MV-4-11 (cell line): ENCODE measurements around the gene ATP11A.
"Not testable (repeated sequence)": the region's sequence is repeated elsewhere in the genome, so short reads cannot be mapped to it uniquely, and the experiment has no call there.

ENCODE experiments used
- DNase-seq: peaks from one replicate; lab custom pipeline; 2025; lab: John Stamatoyannopoulos, UW

ATP11A gene

DNA sequence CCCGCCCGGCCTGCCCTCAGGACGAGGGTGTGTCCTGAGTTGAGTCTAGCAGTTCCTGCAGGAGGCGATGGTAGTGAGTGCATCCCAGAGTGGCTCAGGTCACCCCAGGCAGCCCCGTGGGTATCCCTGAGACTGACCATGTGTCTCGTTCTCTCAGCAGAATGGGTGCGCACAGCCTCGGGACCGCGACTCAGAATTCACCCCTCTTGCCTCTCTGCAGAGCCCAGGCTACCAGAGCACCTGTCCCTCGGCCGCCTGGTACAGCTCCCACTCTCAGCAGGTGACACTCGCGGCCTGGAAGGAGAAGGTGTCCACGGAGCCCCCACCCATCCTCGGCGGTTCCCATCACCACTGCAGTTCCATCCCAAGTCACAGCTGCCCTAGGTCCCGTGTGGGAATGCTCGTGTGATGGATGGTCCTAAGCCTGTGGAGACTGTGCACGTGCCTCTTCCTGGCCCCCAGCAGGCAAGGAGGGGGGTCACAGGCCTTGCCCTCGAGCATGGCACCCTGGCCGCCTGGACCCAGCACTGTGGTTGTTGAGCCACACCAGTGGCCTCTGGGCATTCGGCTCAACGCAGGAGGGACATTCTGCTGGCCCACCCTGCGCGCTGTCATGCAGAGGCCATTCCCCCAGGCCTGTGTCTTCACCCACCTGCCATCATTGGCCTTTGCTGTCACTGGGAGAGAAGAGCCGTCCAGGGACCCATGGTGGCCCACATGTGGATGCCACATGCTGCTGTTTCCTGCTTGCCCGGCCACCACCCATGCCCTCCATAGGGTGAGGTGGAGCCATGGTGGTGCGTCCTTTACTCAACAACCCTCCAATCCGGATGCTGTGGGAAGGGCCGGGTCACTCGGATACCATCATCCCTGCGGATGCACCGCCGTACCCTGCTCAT is 192.1 kb downstream of the ATP11A start:
- DNase-seq = no peak

DNA sequence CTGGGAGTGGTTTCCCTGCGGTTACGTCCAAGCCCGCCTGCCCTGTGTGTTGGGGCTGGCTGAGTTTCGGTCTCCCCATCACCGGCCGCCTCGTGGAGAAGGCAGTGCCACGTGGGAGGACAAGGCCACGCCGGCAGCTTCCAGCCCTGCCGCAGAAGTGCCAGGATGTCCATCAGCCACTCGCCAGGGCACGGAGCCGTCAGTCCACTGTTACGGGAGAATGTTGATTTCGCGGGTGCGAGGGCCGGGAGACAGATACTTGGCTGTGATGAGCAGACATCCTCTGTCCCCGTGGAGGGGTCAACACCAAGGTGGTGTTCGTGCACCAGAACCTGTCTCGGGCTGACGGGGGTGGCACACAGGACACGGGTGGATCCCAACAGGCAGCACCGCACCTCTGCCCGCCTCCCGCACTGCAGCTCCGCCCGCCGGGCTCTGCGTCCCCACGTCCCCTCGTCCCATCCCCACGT is 192.8 kb downstream of the ATP11A start:
- DNase-seq = no peak

DNA sequence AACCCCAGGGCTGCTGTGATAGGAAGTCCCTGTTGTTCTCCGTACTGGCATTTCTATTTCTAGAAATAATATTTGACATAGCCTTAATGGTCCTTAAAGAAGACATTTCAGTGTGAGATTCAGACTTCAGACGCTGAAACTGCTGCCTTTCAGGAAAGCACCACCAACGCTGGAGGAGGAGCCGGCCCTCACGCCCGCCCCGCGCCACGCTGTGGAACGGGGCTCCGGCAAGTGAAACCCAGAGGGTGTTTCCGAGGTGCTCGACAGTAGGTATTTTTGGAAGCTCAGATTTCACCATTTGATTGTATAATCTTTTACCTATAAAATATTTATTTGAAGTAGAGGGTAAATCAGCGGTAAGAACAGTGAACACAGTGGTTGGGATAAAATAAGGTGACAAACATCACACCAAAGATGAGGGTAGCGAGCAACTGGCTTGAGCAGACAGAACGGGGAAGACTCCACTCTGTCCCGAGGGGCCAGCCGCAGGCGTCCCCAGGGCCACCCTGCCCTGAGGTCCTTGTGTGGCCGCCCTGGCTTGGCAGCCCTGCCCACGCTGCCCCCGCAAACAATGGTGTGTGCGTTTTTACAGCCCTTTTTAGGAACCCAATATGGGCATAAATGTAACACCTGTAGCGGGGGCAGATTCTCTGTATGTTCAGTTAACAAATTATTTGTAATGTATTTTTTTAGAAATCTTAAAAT is 193.6 kb downstream of the ATP11A start:
- no peak for DNase-seq

DNA sequence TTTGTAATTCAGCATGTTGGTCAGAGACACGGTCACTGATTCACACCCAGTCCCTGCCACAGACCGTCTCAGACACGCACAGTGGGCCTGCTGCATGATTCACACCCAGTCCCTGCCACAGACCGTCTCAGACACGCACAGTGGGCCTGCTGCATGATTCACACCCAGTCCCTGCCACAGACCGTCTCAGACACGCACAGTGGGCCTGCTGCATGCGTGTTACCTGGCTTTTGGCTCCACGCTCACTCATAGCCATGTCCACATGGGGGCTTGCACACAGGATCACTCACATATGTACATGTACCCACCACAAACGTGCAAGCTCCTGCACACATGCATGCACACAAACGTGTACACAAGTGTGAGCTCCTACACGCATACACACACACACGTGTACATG is 194.9 kb downstream of the ATP11A start:
- not testable (repeated sequence) for DNase-seq

DNA sequence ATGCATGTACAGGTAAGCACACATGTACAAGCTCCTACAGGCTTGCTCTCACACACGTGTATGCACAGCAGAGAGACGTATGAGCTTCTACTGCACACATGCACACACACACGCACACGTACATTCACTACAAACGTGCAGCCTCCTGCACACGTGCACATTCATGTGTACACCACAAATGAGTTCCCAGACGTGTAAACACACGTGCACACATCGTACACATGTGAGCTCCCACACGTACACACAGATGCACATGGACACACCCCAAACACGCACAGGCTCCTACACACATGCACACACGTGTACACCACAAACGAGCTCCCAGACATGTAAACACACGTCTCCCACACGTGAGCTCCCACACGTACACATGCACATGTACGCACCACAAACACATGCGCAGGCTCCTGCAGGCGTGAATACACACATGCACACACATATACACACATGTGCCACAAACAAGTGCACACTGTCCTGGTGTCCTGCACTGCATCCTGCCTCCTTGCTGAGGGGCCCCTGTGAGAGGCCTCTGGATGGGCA is 195.5 kb downstream of the ATP11A start:
- DNase-seq = no peak

DNA sequence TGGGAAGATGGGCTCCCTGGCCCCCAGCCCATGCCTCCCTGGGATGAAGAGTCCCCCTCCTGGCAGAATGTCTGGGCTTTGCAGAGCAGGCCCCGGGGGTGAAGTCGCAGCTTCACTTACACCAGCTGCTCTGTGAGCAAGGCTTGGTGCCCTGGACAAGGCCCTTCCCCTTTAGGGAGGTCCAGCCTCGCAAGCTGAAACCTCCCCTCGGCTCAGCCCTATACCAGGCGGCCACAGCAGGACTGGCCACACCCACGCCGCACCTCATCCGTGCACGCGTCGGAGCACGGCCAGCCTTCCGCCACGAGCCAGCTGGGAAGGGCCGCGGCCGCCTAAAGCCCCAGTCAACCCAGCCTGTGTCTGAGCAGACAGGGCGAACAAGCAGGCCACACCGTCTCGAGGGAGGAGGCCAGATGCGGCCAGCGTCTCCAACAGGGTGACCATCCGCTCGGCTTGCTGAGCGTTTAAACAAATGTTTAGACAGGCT is 196.0 kb downstream of the ATP11A start:
- DNase-seq = no peak

DNA sequence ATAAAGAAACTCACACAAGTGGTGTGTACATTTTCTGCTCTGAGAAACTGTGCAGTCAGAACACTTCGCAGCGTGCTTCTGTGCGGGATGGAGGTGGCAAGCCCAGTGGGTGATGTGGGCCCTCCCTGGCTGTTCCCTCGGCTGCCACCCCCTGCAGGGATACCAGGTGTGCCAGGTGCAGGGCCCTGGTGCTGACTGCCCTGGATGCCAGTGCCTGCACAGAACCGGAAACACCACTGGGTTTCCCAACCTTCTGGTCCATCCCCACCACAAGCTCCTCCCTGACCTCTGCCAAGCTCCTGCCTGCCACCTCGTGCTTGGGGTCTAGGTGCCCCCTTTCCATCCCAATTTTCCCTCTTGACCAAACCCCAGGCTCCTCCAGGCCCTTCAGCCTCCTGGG is 197.3 kb downstream of the ATP11A start:
- DNase-seq = no peak

DNA sequence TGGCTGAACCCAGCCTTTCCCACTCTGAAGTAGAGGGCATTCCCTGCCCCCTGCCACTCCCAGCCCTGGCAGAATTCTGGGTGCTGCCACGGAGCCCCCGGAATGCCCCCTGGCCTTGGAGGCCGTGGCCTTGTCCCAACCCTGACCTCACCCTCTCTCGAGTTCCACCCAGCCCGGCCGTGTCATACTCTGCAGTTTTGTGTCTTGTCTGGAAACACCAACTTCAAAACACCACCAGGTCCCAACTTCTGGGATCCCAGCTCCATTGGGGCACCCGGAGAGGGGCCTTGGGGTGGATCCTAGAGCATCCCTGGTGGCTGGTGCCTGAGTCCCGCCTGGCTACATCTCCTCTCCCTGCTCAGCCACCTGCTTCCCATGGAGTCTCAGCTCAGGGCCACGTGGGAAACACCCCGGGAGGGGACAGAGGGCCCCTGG is 197.7 kb downstream of the ATP11A start:
- DNase-seq = no peak

DNA sequence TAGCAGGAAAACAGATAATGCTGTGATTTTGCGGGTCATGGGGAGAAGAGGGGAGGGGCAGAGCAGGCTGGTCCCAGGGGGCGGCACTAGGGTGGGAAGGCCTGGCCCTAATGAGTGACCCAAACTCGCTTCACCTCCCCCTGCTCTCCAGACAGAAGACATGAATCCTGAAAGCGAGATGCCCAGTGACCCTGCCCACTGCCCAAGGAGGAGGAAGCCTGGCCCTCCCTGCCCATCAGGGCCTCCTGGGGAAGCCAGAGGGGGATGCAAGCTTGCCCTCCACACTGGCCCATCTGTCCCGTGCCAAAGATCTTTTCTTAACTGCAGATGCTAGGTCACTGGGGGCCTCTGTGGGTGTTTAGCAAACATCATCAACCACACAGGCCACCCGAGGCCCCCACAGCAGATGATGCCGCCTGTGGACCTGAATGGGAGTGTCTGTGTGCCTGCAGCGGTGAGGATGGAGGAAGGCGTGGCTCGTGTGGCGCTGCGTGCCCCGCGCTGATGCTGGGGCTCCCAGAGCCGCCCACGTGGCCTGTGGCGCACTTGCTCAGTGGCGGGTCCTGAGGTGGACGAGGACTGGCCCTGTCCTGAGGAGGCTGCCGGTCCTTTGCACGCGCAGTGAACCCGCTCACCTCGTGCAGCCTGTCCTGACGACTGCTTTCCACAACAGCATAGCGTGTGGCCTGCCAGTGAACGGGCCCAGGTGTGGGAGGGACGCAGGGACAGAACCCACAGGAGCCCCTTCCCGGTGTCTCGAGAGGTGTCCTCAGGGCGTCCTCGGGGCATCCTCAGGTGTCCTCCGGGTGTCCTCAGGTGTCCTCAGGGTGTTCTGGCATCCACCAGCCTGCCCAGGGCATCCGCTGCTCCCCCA is 198.6 kb downstream of the ATP11A start:
- DNase-seq = no peak

DNA sequence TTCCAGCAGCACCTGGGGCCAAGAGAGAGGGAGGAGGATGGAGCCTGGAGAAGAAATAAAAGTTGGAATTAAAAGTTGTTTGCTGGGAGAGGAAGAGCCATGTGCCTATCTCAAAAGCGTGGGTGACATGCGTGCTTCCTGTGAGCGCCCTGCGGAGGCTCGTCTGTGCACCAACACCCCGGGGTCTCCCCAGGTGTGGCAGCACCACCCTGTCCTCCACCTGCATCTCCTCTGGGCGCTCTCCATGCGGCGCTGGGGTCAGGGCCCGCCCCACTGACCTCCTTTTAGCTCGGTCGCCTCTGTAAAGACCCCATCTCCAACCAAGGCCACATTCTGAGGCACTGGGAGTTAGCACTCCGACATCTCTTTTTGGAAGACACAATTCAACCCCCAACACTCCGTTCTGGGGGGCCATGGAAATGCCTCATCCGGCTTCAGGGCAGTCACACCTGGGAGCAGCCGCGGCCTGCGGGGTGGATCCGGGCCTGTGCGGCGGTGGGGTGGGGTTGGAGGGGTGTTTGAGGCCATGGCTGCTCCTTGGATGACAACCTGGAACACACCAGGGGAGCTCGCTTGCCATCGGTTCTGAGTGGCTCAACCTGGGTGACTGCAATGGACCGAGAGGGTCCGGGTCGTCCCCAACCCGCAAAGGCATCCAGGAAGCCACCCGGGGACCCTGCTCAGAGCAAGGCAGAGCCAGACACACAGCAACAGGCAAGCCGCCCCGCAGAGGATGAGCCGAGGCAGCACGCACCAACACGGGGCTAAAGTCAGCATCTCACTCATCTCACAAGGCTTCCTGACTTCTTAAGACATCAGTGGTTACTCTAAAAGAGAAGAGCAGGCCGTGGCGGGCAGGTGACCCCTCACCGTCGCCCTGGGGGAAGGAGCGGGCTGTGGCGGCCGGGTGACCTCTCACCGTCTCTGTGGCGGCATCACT is 199.8 kb downstream of the ATP11A start:
- DNase-seq = no peak

DNA sequence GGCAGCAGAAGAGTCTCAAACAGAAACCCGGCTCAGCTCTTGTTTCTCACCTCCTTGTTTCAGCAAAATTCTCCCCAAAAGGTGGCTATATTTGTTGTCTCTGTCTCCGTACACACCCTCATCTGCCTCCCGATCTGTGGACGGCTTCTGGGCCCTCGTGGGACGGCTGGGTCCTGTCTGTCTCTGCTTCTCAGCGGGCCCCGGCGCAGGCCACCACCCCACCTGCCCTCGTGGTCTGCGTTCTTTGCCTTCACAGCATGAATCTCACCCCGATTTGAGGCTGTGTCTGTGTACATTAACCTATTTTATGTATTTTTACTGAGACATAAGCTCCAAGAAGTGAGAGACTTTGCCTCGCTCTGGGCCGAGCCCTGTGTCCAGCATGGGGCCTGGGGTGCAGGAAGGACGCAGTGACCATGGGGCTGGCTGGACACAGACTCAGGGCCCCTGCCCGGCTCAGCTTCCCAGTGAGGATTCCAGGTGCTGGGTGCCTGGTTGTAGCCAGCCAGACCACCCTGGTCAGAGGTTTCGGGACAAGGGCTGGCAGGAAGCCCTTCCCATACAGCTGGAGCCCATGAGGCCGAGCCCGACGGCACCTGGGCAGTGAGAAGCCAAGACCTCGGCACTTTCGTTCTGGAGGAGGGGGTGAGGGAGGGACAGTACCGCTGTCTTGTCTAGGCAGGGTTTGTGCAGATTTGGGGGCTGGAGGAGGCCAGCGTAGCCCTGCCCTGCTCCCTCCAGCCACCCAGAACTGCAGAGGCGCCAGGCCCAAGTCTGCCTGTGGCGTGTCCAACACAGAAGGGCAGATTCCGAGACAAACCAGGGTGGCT is 200.7 kb downstream of the ATP11A start:
- DNase-seq = no peak

DNA sequence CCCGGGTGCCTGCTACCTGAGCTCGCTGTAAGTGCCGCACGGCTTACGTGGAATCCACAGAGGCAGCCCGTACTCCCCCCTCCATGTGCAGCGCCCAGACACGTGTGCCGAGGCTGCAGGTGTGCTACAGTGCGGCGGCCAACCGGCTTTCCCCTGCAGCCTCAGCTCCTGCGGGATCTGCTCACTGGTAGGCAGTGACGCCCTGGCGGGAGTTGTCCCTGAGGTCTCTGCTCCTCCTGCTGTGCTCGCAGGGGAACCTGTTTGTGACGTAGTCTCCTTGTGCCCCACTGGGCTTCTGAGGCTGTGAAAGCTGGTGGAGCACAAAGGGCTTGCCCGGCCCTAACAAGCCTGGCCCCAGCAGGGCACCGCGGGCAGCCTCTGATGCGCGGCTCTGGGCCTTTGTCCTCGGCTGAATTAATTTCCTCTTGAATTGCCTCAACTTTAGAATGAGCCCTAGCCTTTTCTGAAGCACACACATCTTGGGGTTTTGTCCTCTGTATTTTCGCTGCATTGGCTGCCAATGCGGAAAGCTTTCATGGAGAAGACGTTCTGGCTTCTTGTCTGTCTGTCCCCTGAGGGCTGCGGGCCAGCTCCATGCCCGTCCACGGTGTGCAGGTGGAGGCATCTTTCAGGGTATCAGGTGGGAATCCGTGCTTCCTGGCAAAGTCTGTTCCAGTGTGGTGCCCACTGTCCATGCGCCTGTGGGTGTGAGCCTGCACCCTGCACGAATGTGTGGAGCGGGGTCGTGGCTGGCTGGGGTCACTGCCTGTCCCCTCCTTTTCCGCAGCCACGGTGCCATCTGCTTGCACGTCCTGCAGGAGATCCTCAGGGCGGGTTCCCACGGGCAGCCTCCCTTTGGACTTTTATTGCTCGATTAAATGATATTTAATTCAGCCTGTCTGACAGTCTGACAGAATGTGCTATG is 201.9 kb downstream of the ATP11A start:
- DNase-seq = no peak

DNA sequence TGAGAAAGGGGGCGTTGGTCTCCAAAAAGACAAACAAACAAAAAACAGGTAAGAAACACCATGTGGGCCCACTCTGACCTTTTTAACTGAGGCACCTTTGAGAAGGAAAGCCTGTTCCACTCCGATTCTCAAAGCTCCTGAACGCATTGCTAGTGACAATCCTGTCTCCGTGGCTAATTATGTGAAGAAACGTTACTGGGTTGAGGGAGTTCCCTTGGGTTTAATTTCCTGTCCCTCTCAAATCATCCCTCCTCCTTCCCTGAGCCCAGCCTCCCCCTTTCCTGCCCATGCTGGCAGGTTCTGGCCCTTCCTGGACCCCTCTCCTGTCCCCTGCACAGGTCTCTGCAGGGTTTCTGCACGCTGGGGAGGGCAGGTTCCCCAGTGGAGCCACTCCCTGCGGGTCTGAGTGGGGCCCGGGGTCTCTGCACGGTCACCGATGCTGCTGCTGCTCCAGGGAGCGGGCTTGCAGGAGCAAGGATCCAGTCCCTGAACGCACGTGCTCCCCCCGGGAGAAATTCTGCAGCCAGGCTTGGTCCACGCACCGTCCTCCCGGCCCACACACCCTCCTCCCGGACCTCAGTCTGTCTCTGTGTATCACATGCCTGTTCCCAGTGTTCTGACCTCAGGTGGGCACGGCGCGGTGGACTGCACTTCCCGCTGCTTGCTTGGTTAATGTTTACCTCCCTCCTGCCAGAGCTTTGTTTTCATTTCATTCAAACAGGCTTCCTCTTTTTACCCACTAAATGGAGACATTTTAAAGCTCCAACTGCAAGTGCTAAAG is 202.8 kb downstream of the ATP11A start:
- DNase-seq = peak; percentile 29

DNA sequence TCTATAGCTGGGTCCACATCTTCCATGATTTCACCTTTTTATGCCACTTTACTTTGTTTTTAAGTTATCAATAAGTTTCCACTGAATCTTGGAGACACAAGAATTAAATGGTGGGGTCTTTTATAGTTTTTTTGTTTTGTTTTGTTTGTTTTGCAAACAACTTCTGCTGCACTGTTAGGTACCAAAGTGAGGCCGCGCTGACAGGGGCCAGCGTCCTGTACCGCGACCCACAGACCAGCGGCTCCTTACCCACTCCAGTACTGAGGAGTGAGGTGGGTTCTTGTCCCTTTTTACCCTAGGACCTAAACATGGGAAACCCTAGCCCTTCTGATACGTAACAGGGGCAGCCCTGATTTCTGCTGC is 203.3 kb downstream of the ATP11A start:
- DNase-seq = no peak

DNA sequence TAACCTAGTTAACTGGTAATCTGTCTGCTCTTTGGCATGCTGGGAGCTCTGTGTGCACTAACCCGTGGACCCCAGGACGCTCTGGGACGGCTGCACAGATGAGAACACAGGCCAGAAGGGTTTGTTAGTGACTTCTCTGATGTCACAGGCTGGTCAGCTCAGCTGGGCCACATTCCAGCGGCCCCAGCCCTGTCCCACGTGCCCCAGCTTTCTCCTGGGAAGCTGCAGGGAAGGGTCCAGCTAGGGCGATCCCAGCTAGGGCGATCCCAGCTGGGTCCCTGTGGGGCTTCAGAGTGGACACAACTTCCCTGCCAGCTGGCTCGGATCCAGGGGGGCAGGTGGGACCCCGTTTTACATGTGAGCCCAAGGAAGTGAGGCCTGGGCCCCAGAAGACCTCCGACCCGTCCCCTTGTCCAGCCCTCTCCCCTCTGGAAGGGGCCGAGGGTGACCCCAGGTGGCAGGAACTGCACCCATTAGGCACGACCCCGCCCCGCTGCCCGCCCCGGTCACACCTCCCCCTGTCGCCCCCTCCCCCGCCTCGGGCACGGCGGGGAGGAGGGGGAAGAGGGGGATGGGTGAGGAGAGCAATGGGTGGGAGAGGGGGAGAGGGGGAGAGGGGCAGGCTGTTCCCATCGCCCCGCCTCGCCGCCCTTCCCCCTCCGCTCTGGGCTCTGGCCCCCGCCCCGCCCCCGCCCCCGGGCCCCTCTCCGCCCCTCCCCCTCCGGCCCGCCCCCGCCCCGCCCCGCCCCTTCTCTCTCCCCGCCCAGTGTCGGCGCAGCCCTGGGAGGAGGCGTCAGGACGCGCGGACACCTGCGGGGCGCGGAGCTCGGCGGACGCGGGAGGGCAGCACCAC is 204.0 kb downstream of the ATP11A start:
- DNase-seq = no peak

DNA sequence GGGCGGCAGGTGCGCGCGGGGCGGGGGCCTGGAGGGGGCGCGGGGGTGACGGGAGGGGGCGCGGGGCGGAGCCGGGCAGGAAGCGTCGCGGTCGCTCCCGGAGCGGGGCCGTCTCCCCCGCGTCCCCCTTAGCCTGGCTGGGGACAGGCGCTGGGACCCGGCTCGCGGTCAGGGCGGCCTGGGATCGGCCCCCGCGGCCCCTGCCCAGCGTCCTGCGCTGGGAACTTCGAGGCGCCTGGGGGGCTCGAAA is 204.5 kb downstream of the ATP11A start:
- DNase-seq = no peak
